ENCODE data around the gene VWDE.
"Not testable (repeated sequence)": the region's sequence is repeated elsewhere in the genome, so short reads cannot be mapped to it uniquely, and the experiment has no call there.

Gene VWDE

GRCh38 chr7:12407652-12408051 is 4.0 kb upstream of the VWDE start:
- not testable (repeated sequence) for DNase-seq (ENCODE audit: low read depth); H3K4me3 ChIP-seq (ENCODE audit: low read depth, low read length)

- no peak overlapping the region for H3K4me3 ChIP-seq (ENCODE audit: low read depth, low read length)
- DNase-seq (ENCODE audit: low read depth) = no peak
Observed at GRCh38 chr7:12402365-12402725, 1.3 kb downstream of the VWDE start.

DNA sequence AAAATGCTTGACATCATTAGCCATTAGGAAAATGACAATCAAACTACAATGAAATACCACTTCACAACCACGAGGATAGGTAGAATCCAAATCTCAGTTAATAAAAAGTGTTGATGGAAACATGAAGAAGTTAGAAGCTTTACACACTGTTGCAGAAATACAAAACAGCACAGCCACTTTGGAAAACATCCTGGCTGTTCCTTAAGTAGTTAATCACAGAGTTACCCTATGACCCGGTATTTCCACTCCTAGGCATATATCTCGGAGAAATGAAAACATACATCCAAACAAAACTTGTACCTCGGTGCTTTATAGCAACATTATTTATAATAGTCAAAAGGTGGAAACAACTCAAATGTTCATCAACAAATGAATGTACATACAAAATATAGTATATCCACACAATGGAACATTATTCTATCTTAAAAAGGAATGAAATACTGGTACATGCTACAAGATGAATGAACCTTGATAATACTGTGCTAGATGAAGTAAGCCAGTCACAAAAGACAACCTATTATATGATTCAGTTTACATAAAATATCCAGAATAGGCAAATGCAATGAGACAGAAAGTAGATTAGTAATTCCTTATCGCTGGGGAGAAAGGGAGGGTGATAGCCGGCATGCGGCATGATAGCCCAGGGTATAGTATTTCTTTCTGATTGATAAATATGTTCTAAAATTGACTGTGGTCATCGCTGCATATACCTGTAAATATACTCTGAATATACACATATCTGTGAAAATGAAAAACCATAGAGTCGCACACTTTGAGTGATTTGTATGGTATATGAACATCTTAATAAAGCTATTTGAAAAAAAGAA is 1.9 kb downstream of the VWDE start:
- H3K4me3 ChIP-seq (ENCODE audit: low read depth, low read length) = no peak overlapping the region
- no peak for DNase-seq (ENCODE audit: low read depth)

DNA sequence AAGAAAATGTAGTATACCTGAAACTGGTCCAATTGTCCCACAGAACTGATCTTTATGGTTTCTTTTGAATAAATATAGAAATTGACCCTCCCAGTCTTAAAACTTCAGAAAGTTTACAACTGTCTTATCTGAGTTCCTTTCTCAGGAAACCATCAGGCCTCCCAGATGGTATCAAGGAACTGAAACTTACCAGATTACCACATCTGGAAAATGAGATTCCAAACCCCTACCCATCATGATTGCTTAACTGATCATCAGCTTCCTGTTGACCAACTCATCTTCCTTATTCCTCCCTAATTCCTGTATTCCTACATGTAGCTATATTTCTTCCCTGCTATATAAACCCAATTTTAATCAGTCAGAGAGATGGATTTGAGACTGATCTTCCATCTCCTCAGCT is 5.5 kb downstream of the VWDE start:
- DNase-seq (ENCODE audit: low read depth) = no peak
- no peak overlapping the region for H3K4me3 ChIP-seq (ENCODE audit: low read depth, low read length)

DNA sequence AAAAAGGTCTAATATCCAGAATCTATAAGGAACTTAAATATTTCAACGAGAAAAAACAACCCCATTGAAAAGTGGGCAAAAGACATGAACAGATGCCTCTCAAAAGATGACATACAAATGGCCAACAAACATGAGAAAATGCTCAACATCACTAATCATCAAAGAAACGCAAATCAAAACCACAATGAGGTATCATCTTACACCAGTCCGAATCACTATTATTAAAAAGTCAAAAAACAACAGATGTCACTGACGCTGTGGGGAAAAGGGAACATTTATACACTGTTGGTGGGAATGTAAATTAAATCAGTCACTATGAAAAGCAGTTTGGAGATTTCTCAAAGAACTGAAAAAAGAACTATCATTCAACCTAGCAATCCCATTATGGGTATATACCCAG is 6.0 kb downstream of the VWDE start:
- H3K4me3 ChIP-seq (ENCODE audit: low read depth, low read length) = no peak overlapping the region
- DNase-seq (ENCODE audit: low read depth) = no peak

DNA sequence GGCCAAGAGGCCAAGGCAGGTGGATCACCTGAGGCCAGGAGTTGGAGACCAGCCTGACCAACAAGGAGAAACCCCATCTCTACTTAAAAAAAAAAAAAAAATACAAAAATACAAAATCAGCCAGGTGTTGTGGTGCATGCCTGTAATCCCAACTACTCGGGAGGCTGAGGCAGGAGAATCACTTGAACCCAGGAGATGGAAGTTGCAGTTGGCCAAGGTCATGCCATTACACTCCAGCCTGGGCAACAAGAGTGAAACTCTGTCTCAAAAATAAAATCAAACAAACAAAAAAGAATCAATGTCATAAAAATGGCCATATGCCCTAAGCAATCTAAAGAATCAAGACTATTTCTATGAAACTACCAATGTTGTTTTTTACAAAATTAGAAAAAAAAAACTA is 7.0 kb downstream of the VWDE start:
- DNase-seq (ENCODE audit: low read depth); H3K4me3 ChIP-seq (ENCODE audit: low read depth, low read length): not testable (repeated sequence)

- no peak overlapping the region for H3K4me3 ChIP-seq (ENCODE audit: low read depth, low read length)
- no peak for DNase-seq (ENCODE audit: low read depth)
Observed at GRCh38 chr7:12391922-12392615, 11.6 kb downstream of the VWDE start.

GRCh38 chr7:12389089-12389700 is 14.5 kb downstream of the VWDE start:
- DNase-seq (ENCODE audit: low read depth) = peak; percentile 19
- H3K4me3 ChIP-seq (ENCODE audit: low read depth, low read length) = no peak overlapping the region

DNA sequence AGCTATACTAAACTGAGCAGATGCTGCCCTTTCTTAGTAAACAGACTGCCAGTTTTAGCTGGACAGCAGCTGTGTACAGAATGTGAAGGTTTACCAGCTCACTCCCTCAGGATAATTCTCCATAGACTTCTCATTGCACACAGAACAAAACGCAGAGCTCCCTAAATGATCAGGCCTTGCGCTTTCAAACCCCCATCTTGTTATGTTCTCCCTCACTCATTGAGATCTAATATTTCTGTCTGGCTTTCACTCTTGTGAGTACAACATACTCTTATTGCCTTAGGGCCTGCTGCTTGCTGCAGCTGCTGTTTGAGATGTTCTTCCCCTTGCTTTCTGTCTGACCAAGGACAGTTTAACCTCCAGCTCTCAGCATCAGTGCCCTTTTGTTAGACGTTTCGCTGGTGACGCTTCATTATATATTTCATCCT is 17.3 kb downstream of the VWDE start:
- DNase-seq (ENCODE audit: low read depth) = no peak
- no peak overlapping the region for H3K4me3 ChIP-seq (ENCODE audit: low read depth, low read length)

DNA sequence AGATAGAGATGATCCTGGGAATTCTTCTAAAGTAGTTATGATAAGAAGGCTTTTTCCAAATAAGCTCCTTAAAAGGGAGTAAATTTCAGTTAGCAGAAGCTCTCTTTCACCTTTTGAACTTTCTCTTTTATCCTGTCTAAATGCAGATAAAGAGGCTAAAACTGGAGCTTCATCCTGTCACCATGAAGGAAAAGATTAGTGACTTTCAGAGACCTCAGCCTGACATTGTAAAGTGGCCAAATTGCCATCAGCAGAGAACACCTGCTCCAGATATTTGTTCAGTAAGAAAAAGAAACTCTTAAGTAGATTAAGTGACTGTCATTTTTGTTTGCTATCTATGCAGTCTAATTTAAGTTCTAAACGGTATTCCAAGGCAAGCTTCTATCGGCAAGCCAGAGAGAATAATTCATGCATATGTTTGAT is 18.3 kb downstream of the VWDE start:
- DNase-seq (ENCODE audit: low read depth) = no peak

GRCh38 chr7:12383377-12383776 is 20.3 kb downstream of the VWDE start:
- H3K4me3 ChIP-seq (ENCODE audit: low read depth, low read length) = no peak overlapping the region
- no peak for DNase-seq (ENCODE audit: low read depth)

More for the DNA sequence above, 18.3 kb downstream of the VWDE start:
- no peak overlapping the region for H3K4me3 ChIP-seq (ENCODE audit: low read depth, low read length)

DNA sequence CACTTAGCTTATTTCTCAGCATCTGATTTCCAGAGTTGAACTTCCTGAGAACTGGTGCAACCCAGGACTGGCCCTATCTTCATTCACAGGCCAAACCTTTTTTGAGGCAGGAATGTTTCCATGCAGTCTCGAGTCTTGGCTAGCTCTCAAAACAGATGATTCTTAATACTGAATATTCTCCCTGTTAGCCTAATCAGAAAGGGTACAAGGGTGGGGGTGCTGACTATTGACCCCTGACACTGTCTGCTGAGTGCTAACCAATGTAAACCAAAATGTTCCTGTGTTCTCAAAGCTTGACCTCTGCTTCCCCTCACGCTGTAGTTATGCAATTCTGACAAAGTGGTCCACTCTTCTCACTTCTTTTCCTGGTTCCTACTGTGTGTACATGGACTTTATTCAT is 25.3 kb downstream of the VWDE start:
- no peak for DNase-seq (ENCODE audit: low read depth)
- no peak overlapping the region for H3K4me3 ChIP-seq (ENCODE audit: low read depth, low read length)

DNA sequence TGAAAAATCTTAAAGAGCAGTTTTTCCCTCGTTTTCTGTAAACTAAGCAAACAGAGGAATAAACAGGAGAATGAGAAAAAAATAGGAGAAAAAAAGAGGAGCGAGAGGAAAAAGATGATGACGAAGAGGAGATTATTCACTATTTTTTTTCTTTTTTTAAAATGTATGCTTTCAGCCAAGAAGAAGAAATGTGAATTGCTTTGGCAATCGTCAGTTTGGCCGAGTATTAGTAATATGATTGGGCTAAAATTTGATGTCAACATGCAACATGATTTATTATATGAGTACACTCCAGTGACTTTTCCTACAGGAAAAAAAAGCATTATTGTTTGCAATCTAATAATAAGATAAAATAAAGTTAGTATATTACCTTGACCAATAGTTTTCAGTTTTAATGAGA is 26.3 kb downstream of the VWDE start:
- H3K4me3 ChIP-seq (ENCODE audit: low read depth, low read length) = no peak overlapping the region
- no peak for DNase-seq (ENCODE audit: low read depth)

GRCh38 chr7:12373580-12374263 is 29.9 kb downstream of the VWDE start:
- DNase-seq (ENCODE audit: low read depth) = no peak
- no peak overlapping the region for H3K4me3 ChIP-seq (ENCODE audit: low read depth, low read length)

DNA sequence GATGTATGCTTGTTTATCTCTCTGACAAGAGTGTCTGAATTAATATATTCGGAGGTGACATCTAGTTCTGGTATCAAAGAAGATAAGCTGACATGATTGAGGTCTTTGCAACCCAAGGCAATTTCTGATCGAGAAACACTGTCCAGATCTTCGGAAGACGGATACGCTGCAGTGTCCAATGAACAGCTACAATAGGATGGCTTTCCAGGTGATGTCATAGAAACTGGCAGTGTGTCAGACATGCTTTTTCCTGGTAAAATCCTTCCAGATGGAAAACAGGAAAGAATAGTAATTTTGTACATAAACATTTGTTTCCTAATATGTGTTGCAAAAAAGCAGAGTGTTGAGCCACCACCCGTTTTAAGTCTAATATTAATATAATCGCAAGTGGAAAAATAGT is 33.4 kb downstream of the VWDE start:
- DNase-seq (ENCODE audit: low read depth) = no peak
- no peak overlapping the region for H3K4me3 ChIP-seq (ENCODE audit: low read depth, low read length)

GRCh38 chr7:12369756-12370155 is 33.9 kb downstream of the VWDE start:
- H3K4me3 ChIP-seq (ENCODE audit: low read depth, low read length) = no peak overlapping the region
- DNase-seq (ENCODE audit: low read depth) = no peak

DNA sequence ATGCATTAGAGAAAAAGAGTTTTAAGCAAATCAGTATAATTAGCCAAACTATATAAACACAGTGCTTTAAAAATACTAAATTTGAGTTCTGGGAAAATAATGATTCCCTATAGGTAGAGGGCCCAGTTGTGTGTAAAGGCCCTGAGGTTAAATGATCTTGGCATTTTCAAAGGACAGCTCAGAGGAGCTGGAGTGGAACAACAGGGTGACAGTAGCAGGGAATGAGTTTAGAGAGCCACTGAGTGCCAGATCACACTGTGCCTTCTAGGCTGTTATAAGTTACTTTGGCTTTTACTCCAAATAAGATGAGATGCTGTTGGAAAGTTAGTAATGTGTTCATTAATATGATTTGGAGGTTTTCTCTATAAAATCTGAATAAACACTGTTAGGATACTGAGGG is 34.6 kb downstream of the VWDE start:
- DNase-seq (ENCODE audit: low read depth) = no peak
- H3K4me3 ChIP-seq (ENCODE audit: low read depth, low read length) = no peak overlapping the region

- DNase-seq (ENCODE audit: low read depth) = no peak
- H3K4me3 ChIP-seq (ENCODE audit: low read depth, low read length) = no peak overlapping the region
Observed at GRCh38 chr7:12360948-12361347, 42.7 kb downstream of the VWDE start.

DNA sequence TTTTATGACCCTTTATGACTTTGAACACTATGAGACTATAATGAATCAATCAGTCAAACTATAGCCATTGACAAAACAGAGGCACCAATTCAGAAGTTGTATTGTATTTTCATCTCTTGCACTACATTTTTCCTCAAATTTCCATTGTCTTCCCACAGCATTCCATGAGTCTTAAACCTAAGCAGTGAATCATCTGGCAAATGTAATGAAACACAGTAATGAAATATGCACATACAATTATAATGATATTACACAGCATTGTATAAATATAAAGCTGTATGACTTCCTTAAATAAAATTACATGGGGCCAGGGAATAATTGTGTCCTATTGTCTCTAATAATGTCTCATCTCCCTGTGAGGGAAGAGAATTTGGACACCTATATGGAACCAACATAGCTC is 45.0 kb downstream of the VWDE start:
- H3K4me3 ChIP-seq (ENCODE audit: low read depth, low read length) = no peak overlapping the region
- no peak for DNase-seq (ENCODE audit: low read depth)

GRCh38 chr7:12357508-12357907 is 46.2 kb downstream of the VWDE start:
- no peak overlapping the region for H3K4me3 ChIP-seq (ENCODE audit: low read depth, low read length)
- DNase-seq (ENCODE audit: low read depth) = no peak

Data from skeletal muscle cell (primary cell).